ENCODE results near the gene SHB.

The SHB gene

DNA sequence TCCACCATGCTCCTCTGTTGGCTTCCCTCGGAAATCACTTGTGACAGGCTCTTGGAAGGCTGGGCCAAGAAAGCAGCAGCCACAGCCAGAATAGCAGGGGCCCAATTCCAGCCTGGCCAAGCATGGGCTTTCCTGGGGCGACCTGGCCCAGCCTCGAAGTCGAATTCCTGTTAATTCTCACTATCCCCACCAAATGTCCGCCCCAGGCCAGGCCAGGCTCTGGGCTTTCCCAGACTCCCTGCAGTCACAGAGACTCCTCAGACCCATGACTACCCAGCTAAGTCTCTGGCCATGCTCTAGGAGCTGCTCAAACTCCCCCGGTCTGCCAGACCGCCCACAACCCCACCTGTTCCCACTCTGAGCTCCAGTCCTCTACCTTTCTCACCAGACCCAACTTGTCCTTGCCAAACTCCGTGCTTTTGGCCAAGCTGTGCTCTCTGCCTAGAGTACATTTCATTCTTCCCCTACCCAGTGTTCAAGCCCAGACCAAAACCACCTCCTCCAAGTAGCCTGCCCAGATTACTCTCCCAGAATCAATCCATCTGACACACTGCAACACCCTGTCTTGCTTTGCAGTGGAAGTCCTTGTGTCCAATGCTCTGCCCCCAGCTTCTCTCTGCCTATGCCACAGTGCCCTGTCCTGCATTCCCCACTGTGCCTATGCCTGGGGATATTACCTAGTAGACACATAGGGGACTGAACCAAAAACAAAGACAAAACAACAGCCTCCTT lies 26.2 kb downstream of the SHB start:
- DNase-seq (ENCODE audit: low spot score) = no peak

- no peak for DNase-seq (ENCODE audit: low spot score)
These were observed 27.3 kb downstream of the SHB start for GRCh38 chr9:38041564-38042243.

GRCh38 chr9:38039907-38040682 lies 28.9 kb downstream of the SHB start:
- DNase-seq (ENCODE audit: low spot score) = no peak

GRCh38 chr9:38039090-38039906 lies 29.7 kb downstream of the SHB start:
- DNase-seq (ENCODE audit: low spot score) = no peak

DNA sequence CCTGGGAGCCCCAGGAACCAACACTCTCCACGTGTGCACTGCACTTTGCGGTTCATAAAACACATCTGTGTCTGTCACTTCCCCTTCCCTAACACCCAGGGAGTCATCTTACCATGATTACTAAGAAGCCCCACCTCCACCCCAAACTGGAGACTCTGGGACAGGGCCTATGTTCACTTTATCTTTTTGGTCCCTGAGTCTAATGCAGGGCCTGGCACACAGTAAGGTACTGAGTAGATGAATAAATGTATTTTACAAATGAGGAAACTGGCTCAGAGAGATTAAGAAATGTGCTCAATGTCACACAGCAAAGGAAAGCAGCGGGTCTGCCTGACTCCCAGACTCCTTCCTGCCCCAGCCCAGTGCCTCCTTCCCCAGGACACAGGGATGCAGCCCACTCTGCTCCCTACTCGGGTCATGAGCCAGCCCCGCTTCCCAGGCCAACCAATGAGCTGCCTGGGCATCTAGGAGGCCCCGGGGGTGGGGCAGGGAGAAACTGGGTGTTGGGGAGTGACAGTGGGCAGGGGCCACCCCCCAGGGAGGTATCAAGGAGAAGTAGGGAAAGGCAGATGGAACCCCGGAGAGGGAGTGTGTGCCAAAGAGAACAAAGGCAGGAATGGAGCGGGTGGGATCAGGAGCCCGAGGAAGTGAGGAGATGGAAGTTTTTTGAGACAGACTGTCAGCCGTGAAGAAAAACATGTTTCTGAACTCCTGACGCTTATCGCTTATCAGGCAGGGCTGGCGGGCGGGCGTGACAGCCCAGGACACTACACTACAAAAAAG lies 30.5 kb downstream of the SHB start:
- DNase-seq (ENCODE audit: low spot score) = no peak

DNA sequence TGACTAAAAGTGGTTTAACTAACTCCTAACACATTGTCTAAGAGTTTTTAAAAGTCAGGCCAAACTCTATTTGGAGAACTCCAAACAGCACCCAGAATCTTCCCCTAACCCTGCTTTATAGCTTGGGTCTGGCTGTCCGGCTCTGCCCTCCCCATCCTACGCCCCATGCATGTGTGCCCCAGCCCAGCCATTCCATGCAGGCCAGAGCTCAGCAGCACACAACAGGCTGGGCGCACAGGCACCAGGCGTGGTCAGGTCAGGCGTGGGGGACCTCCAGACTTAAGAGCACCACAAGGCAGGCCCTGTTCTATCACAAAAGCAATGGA lies 31.1 kb downstream of the SHB start:
- no peak for DNase-seq (ENCODE audit: low spot score)

DNA sequence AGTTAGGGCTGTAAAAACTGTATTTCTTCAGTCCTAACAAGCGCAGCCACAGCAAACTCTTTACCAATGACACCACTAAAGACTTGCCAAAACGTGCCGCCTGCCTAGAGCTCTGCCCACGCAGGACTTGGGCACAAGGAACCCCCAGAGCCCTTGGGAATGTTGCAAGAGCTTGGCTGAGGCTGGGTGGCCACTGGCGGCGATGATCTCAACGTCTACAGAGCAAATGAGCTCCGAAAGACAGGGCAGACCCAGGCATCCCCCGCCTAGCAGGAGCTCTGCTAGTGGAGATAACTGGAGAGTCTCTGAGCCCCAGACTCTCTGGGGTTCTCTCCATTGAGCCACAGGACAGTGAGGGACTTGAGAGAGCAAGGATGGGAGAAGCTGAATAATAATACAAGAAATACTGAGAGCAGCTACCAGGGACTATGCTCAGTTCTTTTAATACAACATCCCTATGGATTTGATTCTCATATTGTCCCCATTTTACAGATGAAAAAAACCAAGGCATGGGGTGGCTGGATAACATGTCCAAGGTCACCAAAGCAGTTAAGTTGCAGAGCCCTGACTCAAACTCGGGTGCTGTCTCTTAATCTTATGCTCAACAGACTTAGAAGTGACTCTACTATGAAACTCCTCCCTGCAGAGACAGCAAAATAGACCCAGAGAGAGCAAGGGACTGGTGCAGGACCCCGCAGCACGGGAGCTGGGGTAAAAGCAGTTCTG lies 32.5 kb downstream of the SHB start:
- DNase-seq (ENCODE audit: low spot score) = peak; percentile 81

DNA sequence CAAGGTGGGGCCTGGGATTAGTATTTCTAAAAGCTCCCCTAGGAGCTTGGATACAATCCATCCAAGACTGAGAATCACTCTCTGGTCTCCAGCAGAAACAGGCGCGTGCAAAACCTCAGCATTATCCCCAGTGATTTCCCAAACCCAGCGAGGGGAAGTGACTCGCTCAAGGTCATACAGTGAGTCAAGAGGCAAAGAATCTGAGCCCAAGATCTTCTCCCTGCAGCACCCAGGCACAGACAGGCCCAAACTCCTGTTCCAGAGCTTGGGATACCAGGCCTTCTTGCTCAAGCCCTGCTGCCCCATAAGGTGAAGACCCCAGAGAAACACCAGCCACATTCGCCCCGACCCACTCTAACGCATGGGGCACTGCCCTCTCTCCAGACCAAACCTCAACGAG lies 33.2 kb downstream of the SHB start:
- peak; percentile 72 for DNase-seq (ENCODE audit: low spot score)

DNA sequence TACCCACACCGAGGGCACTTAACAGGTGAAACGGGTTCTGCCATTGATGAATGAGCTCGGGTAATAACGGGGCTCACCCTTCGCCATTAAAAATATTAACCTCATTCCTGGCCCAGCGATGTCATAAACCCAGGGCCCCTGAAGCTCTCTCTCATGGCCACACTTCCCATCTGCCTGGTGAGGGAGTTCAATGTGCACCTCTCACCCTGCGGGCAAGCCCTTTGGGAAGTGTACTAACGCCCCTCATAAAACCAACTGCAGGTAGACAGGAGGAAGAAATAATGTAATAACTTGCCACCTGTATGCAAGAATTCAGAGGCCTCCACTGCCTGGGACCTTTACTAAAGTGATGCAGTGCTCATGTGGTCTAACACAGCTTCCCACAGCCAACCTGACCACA lies 35.1 kb downstream of the SHB start:
- DNase-seq (ENCODE audit: low spot score) = no peak

DNA sequence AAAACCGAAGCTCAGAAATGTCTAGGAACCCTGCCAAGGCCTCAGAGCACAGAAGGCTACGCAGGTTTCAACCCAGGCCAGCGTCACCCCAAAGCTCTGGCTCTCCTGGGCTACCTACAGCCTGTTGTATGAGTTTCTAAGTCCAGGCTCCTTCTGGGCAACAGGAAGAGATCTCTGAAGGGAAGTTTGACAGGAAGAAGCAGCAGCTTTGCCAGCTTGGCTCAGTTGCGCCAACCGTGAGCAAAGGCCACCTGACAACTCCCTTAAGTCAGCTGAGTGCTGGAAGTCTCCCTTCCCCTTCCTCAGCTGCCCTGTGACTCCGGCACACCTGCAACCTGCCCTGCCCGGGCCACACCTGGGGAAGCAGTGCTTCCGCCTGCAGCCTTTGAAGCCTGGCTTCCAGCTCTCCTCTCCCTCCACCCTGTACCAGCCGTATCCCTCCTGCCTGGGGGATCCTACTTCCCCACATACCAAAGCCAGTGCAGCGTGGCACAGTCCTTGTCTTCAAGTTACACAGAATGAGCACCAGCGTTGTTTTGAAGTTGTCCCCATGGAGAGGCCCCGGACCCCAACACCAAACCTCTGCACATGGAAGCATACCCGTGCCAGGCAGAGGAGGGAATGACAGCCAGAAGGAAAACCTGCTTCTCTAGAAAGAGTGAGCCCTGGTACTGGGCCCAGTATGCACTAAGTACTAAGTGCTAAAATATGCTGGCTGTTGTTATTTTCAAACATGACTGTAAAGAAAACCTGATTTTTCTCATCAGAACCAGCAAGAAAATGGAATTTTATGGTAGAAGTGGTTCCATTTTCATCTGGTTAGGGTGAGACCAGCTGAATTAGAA lies 36.5 kb downstream of the SHB start:
- no peak for DNase-seq (ENCODE audit: low spot score)

GRCh38 chr9:38031594-38031993 lies 37.4 kb downstream of the SHB start:
- DNase-seq (ENCODE audit: low spot score) = no peak

GRCh38 chr9:38030658-38031057 lies 38.4 kb downstream of the SHB start:
- no peak for DNase-seq (ENCODE audit: low spot score)

DNA sequence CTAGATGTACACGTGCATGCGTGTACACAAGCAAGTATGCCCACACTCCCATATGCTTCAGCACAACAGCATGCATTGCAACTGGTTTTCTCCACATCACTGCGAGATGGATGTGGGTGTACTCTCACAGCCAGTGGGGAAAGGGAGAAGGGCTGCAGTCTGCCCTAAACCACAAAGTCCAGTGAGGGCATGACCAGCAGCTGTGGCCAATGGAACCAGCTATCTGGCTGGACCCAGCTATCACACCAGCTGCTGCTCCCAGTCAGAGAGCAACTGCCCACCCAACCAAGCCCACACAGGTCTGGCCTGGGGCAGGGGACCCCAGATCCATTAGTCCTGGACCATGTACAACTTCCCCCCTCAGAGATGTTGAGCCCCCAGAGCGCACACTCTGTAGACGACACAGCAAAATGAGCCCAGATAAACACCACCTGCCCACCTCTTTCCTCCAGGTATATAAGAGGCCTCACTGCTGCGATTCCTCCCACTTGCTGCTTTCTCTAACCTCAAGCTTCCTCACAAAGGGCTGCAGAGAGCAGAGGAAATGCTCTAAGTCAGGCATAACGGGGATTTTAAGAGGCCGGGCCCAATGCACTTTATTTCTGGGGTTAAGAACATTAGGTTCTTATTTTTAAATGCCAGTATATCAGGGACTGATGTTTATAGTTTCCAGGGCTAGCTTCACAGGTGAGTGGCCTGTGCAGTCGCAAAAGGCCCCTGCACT lies 39.0 kb downstream of the SHB start:
- DNase-seq (ENCODE audit: low spot score) = no peak

- DNase-seq (ENCODE audit: low spot score) = no peak
These were observed 41.3 kb downstream of the SHB start for GRCh38 chr9:38027714-38028113.

DNA sequence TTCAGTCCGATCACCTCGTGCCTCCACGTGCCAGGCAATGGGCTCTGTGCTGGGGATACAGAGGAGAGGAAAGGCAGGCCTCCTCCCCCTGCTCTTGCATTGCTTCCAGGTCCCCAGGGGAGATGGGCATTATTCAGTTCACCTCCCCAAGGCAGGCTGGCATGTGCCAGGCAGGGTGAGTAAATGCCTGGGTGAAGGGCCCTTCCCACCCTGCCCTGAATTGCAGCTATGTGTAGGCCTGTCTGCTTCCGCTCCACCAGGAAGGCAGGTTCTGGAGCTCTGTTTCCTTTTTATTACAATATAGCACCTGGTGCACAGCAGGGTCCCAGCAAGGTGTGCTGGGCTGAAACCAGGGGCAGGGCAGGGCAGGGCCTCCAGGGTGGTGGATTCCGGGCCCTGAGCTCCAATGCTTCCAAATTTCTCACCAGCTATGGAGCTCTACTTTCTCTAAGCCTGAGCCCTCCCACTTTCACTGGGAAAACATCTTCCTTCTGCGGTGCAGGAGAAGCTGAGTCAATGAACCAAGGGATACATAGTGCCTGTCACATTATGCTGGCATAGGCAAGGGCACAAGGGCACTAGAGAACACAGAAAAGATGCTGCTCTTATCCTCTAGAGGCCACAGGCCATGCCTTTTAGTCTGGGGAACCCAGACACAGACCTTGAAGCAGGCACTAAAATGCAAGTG lies 42.0 kb downstream of the SHB start:
- DNase-seq (ENCODE audit: low spot score) = no peak

- peak; percentile 81 for DNase-seq (ENCODE audit: low spot score)
These were observed 42.8 kb downstream of the SHB start for GRCh38 chr9:38026021-38026809.

DNA sequence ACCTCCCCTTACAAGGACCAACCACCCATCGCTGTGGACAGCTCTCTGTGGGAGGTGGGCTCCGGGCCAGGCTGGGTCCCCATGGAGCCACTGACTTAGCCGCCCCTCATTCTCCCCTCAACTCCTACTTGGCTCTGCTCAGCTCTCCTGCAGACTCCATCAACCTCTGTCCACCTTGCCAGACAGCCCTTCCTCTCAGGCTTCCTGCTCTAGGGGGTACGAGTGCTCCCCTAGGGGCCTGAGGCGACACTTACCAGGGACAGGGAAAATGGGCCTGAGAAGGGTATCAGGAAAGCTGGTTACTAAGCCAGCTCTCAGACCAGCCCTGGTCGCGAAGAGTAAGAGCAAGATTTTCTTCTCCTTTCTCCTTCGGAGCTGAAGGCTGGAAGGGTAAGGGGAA lies 43.9 kb downstream of the SHB start:
- no peak for DNase-seq (ENCODE audit: low spot score)

All from GM03348 (cell line).